ENCODE results near the gene IFT57.
"Not testable (repeated sequence)": the region's sequence is repeated elsewhere in the genome, so short reads cannot be mapped to it uniquely, and the experiment has no call there.

IFT57 gene

GRCh38 chr3:108221911-108222852 lies at the start of gene IFT57:
Gene IFT57, minus strand, starts transcription at chr3:108222424. Its CDS starts 102 bp downstream, at chr3:108222322.
- DNase-seq, result peak; percentile 99

GRCh38 chr3:108271626-108272025 lies 49.4 kb upstream of the IFT57 start:
- no peak for DNase-seq

- not testable (repeated sequence) for DNase-seq
These were observed 46.0 kb upstream of the IFT57 start for GRCh38 chr3:108268235-108268634.

GRCh38 chr3:108264534-108265298 lies 42.5 kb upstream of the IFT57 start:
- not testable (repeated sequence) for DNase-seq

GRCh38 chr3:108255131-108255530 lies 32.9 kb upstream of the IFT57 start:
- DNase-seq, result no peak

GRCh38 chr3:108251844-108252243 lies 29.6 kb upstream of the IFT57 start:
- DNase-seq, result no peak

- DNase-seq, result peak; percentile 29
These were observed 29.0 kb upstream of the IFT57 start for GRCh38 chr3:108251265-108251664.

GRCh38 chr3:108250626-108251025 lies 28.4 kb upstream of the IFT57 start:
- no peak for DNase-seq

GRCh38 chr3:108243243-108243642 lies 21.0 kb upstream of the IFT57 start:
- no peak for DNase-seq

GRCh38 chr3:108242776-108243175 lies 20.6 kb upstream of the IFT57 start:
- no peak for DNase-seq

- no peak for DNase-seq
These were observed 19.5 kb upstream of the IFT57 start for GRCh38 chr3:108241721-108242120.

GRCh38 chr3:108241146-108241545 lies 18.9 kb upstream of the IFT57 start:
- no peak for DNase-seq

- DNase-seq, result no peak
These were observed 16.9 kb upstream of the IFT57 start for GRCh38 chr3:108239082-108239481.

- DNase-seq, result no peak
These were observed 13.1 kb upstream of the IFT57 start for GRCh38 chr3:108235290-108235689.

- DNase-seq, result no peak
These were observed 12.2 kb upstream of the IFT57 start for GRCh38 chr3:108234387-108234957.

GRCh38 chr3:108228286-108228685 lies 6.1 kb upstream of the IFT57 start:
- DNase-seq, result no peak

- no peak for DNase-seq
These were observed 4.9 kb upstream of the IFT57 start for GRCh38 chr3:108227131-108227530.

- no peak for DNase-seq
These were observed 3.0 kb upstream of the IFT57 start for GRCh38 chr3:108225221-108225620.

- DNase-seq, result no peak
These were observed 1.7 kb upstream of the IFT57 start for GRCh38 chr3:108223928-108224327.

- no peak for DNase-seq
These were observed 785 bp upstream of the IFT57 start for GRCh38 chr3:108222853-108223565.

- DNase-seq, result no peak
These were observed 831 bp downstream of the IFT57 start for GRCh38 chr3:108221393-108221792.

GRCh38 chr3:108219336-108219735 lies 2.9 kb downstream of the IFT57 start:
- DNase-seq, result no peak

GRCh38 chr3:108218811-108219210 lies 3.4 kb downstream of the IFT57 start:
- no peak for DNase-seq

Measured in NCI-H1436 (cell line).